GM19468 (cell line): ENCODE data around the gene CRYBA1.

ENCODE experiments used
- ATAC-seq: cut with Tn5 transposase; IDR thresholded peaks from one replicate; pipeline ENCODE4 v1.9.1; 2021; ENCODE audit warnings: mild to moderate bottlenecking, moderate library complexity, moderate number of reproducible peaks; ENCODE audit not compliant: unreplicated experiment; ENCODE audit errors: extremely low read depth

Gene CRYBA1

DNA sequence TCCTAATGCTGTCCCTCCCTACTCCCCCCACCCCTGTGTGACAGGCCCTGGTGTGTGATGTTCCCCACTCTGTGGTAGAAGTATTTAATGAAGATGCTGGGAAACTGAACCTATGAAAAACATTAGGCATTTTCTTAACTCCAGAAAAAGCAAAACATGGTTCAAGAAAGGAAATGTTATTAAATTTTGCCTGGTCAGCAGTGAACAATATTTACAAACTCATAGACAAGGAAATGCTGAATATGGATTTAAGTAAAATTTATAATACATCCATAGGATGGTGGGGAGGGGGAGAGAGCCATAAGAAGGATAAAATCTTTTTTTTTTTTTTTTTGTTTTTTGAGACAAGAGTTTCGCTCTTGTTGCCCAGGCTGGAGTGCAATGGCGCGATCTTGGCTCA, 10.8 kb upstream of the CRYBA1 start:
- ATAC-seq = no peak

DNA sequence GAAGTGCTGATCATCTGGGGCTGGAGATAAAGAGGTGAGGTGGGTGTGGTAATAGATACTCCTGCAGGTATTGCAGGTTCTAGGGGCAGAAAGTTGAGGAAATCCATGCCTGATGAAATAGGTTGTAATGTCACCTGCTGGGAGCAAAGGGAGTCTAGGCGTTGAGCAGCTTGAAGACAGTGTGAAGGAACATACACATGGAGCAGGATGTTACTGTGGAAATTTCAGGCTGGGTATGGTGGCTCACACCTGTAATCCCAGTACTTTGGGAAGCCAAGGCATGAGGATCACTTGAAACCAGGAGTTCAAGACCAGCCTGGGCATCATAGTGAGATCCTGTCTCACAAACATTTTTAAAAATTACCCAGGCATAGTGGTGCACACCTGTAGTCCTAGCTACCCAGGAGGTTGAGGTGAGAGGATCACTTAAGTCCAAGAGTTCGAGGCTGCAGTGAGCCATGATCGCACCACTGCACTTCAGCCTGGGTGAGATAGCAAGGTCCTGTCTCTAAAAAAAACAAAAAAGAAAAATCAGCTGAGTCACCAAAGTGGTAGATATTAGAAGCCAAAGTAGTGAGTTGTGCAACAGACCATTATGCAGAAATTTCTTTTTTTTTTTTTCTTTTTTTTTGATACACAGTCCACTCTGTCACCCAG, 9.1 kb upstream of the CRYBA1 start:
- no peak for ATAC-seq

DNA sequence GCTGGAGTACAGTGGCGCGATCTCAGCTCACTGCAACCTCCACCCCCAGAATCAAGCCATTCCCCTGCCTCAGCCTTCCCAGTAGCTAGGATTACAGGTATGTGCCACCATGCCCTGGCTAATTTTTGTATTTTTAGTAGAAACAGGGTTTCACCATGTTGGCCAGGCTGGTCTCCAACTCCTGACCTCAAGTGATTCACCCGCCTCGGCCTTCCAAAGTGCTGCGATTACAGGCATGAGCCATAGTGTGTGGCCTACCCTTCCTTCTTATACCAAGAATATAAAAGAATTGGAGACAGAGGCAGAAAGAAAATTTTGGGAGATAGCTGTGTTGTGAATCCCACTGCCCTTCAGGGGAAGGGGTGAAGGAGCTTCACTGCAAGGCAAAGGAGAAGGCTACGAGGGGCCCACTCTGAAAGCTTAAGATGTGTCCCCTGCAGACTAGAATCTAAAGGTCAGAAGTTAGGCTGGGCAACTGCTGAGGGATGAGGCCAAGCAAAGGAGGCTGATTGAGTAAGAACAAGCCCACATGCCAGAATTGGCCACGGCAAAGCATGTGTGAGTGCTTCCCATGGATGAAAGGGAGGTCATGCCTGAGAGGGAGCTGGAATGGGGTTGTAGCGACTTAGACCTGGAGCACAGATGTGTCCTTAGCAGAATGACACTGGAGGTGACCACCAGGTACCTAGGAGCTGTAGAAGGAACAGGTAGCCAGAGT, 8.4 kb upstream of the CRYBA1 start:
- no peak for ATAC-seq

DNA sequence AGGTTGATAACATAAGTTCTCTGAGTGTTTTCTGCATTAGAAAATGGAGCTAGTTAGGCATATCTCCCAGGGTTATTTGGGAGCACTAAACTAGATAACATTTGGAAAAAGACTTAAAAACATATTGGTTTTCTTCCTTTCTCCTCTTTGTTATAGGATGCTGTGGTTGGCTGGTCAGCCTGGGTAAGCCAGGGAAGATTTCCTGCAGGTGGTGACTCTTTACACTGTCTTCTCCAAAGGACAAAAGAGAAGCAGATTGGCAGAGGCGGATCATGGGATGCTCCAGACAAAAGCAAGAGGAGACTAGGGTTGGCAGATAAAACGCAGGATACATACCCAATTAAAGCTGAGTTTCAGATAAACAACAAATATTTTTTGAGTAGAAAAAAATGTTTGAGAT, 6.2 kb upstream of the CRYBA1 start:
- no peak for ATAC-seq

DNA sequence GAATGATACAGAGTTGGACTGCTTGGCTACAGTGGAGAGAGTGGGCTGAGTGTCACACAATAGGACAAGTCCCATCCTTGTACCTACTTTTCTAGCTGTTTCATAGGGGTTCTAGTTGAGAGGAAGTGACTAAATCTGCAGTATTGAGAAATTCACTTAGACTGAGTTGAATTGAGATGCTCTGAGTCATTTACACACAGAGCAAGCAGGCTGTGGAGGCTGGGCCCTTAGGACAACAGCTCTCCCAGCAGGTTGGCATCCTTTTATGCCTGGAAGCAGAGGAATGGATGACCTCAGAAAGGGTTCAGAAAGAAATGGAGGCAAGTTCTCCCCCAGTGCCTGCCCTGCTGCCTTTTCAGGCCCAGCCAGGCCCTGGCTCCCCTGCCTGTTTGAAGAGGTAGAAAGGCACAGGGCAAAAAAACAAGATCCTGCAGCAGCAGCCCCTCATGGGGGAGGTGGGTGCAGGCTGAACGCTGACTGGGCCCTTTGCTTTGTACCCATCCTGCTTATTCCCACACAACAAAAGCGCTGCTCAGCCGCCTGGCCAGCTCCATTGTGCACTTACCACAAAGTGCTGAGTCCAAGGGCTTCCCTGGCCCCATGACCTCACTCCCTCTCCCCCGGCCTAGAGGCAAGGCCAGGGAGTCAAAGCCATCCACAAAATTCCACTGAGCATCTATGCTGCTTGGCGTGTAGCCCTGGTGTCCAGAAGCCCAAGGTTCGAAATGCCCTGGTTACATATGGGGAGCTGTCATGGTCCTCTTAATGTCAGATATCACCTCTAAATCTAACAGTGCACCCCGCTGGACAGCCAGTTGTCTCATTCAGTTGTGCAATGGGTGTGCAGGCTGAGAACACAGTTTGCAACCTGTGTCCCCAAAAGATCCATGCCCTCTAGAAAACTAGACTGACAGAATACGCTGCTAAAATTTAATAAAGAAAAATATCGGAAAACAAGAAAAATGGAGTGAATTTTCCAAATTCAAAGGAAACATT, 5.4 kb upstream of the CRYBA1 start:
- ATAC-seq = no peak

DNA sequence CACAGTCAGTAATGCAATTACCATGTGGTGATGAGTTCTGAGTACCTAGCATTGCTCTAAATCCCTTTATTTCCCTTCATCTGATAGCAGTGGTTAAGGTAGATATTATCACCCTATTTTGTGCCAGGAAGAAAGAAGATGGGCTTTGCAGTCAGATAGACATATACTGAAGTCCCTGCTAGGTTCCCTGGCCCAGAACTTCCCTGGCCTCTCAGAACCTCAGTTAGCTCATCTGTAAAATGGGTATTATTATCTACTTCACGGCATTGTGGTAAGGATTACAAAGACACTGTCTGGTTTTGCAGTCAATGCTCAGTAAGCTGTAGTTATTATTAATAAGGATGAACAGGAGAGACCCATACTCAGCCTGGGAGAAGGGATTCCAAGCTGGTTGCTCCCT, 4.6 kb upstream of the CRYBA1 start:
- ATAC-seq = no peak

DNA sequence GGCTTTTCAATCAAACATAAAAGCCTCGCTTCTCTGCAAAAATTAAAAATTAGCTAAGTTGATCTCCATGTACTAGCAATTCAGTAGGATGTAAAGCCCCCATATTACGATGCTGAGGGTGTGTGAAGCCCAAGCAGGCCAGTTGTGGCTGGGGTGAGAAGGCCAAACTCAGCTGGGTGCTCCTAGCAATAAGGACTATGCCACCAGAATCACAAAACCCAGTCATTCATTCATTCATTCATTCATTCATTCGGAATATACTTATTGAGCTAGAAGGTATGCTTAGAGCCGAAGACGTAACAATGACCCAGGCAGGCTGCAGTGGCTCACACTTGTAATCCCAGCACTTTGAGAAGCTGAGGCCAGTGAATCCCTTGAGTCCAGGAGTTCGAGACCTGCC, 3.9 kb upstream of the CRYBA1 start:
- ATAC-seq = no peak

DNA sequence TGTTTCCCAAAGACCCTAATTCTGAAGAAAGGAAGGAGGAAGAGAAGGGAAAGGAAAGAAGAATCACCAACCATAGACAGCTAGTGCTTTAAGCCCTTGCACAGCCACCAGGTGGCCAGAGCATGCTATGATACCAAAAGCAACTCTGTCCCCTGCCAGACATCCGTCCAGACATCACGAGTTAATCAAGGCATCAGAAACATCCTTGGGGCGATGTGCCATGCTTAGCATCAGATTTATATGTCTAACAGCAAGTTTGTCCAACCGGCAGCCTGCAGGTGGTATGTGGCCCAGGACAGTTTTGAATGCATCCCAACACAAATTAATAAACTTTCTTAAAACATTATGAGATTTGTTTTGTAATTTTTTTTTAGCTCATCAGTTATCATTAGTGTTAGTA, 2.9 kb upstream of the CRYBA1 start:
- ATAC-seq = no peak

DNA sequence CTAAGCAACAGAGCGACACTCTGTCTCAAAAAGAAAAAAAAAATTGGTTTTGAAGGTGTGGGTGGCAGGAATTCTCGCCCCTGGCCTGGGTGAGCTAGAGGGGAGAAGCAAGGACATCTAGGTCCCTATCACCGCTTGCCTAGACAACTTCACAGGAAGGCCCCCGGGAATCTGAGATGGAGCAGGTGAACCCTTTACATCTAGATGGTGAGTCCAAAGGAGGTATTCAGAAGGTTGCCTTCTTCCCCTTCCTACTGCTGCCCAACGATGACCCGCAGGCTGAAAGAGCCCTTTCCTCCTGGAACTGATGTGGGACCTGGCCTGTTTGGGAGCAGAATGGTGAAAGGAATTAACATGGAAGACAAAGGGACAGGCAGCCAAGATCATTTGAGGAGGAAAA, 1.3 kb upstream of the CRYBA1 start:
- ATAC-seq = no peak

DNA sequence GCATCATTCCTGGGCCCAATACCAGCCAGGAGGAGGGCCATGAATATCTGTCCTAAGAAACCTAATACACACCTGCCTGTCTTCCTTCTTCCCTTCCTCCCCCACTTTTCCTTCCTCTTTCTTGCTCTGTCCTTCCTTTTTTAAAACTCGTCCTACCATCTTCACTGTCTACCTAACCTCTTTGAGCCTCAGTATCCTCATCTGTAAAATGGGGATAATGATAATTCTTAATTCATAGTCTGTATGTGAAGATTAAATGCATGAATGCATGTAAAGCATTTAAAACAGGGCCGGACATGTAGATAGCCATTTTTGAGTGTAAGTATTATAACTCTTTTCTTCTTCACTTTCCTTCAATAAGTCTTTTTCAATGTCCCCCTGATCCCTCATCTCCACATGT, 560 bp downstream of the CRYBA1 start:
- no peak for ATAC-seq

DNA sequence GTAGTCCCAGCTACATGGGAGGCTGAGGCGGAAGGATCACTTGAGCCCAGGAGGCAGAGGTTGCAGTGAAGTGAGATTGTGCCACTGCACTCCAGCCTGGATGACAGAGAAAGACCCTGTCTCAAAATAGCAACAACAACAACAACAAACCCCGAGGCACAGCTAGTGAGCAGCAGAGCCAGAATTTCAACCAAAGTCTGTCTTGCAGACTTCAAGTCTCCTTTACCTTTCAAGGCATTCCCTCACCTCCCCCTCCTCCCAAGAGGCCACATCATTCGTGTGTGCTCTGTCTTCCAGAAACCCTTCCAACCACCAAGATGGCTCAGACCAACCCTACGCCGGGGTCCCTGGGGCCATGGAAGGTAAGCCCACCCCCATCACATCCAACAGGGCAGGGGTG, 2.2 kb downstream of the CRYBA1 start:
- ATAC-seq = no peak

DNA sequence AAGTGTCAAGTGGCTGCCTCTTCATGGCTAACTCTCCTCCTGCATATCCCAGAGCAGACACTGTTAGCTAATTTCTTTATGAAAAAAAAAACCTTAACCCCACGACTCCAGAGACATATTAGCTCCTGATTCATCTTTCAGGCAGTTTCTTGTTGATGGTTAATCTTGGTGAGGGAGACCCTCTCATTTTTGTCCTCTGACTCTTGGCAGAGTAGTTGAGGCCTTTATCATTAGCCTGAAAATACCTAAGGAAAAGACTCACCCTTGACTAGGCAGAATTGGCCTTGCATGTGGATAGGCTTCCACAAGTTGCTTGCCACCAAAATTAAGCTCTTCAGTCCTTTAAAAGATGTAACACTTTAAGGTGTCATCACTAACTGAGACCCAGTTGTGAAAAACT, 4.0 kb downstream of the CRYBA1 start:
- ATAC-seq = no peak

DNA sequence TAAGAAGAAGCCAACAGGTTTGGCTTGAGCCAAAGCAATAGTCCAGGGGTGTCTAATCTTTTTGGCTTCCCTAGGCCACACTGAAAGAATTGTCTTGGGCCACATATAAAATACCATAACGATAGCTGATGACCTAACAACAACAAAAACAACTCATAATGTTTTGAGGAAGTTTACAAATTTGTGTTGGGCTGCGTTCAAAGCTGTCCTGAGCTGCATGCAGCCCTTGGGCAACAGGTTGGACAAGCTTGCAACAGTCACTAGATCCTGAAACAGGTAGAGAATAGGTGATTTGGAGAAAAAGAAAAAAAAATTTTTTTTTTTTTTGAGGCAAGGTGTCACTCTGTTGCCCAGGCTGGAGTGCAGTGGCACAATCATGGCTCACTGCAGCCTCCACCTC, 4.5 kb downstream of the CRYBA1 start:
- ATAC-seq = no peak

DNA sequence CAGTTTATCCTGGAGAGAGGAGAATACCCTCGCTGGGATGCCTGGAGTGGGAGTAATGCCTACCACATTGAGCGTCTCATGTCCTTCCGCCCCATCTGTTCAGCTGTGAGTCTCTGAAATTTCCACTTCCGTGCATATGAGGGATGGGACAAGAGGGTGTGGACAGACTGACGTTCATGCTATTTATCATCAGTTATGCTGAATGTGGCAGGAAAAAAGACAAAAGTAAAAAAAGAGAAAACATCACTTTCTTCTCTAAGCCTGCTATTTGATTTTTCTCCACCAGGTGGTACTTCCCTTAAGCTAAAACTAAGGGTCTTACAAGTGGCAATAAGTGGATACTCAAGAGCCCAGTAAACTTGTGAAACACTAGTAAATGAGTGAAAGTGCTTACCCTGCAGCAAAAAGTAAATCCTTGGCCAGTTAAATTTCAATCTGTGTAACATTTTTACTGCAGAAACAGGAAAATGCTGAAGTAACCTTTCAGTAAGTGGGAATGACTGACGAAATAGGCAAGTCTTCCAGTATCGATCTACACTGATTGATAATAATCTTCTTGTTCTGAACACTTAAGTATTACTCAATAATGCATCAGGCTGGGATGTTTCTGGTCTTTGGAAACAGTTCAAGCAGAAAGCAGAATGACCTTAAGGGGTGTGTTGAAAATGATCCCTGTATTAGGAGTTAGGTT, 5.6 kb downstream of the CRYBA1 start:
- no peak for ATAC-seq

DNA sequence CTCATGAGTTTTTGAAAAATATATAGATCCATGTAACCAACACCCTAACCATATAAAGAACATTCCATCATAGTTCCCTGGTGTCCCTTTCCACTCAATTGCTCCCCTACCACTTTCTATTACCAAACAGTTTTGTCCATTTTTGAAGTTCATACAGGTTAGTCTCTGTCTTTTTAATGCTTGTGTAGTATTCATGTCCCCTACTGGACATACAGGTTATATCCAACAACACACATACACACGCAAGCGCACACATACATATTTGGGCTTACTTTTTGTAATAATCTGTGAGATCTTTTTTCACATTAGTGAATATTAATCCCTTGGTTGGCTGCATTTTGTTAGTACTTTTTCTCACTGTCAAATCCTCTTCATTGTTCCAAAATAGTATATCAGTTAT, 6.4 kb downstream of the CRYBA1 start:
- ATAC-seq = no peak

DNA sequence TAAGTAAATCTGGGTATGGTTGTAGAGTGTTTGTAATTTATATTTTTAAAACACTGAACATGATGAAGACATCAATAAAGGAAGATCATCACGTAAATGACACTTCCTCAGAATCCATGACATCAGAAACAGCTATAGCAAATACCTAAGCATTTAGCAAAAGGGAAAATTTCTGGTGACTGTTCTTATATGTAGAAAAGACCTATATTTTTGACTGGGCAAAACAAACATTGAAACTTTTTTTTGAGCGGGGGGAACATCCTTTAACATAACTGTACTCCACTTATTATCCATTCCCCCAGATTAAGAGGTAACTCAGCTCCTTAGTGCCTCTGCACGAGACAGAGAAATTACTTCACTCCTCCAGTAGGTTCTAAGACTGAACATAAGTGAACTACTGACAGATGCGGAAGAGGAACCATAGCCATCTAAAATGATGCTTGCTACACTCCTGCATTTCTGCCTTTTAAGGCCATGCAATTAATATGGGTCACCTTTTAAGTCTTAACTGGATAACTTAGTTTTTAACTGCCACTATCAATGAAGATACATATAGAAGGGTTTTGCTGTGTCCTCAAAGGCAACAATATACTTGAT, 9.4 kb downstream of the CRYBA1 start:
- no peak for ATAC-seq

DNA sequence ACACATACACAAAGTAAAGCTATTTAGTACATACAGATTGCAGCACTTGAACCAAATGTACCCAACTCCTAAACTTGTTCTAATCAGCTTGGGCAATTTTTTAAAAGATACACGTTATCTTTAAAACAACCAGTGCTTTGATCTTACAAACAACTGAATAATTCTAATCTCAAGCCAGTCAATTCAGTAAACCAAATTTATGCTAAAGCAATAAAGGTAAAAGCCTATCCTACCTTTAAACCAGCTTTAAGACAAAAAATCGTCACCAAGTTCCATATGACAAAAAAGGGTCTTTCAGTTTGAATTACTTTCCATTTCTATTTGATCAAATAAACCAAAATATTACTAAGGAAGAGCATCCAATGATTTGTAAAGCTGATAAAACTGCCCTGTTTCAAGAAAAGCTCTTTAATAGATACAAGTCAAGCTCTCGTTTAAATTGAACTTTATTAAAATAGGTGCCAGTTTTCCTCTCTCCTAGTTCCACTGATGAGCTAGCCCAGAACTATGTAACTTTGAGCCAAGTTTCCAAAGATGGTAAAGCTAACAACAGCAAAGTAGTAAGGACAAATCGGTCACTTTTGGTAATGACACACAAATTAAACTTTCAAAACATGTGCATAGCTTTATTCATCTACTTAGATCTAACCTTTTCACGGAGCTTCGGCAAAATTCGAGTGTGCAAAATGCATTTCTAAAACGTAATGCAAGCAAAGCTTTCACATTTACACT, 10.2 kb downstream of the CRYBA1 start:
- no peak for ATAC-seq

DNA sequence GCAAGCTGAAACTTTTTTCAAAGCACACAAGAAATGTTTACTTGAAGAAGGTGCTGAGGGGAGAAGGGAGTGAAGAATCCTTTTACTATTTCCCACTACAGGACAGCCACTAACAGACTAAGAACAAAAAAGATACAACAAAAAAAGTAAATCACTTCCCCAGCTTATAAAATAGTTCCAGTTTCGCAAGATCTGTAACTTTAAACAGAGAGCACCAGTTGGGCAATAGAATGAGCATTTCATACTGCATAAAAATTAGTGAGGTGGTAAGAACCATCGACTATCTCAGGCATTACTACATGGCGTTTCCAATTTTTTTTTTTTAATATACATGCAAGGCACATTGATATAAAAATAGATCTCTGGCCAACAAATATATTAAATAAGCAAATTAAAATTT, 11.1 kb downstream of the CRYBA1 start:
- no peak for ATAC-seq

DNA sequence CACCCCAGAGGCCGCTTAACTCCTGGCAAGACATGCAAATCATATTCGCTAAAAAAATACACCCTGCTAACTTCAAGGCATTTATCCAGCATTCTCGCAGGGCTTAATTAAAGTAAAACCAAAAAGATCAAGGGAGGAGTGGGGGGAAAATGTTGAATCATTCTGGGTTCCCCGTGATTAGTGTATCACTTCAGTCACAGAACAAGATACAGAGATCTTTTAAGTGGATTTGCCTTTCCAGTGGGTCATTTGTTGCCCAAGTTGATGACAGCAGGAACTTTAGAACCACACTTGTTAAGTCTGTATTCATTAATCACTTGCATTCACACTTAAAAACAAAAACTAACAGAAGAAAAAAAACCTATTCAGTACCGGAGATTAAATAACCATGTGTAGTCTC, 17.3 kb downstream of the CRYBA1 start:
- no peak for ATAC-seq
